ENCODE data around the gene NFKBIB. TPM values are rescaled to one million over a fixed set of nuclear protein-coding genes. Genes with fewer than 3 reads are reported as not detected.

The NFKBIB gene
- total RNA-seq, 2 experiments from 2014 or later, result 99.9 to 103 TPM

- CTCF ChIA-PET, result interaction anchor here (1.8 kb wide), 1 partner anchor 36 kb away, joined by 5 read pairs; the partner anchor contains the start of genes MRPS12 and SARS2
- POLR2A ChIA-PET, result no interaction called here
These were observed 6.4 kb upstream of the NFKBIB start for GRCh38 chr19:38893341-38893771.

GRCh38 chr19:38894968-38895367 lies 4.8 kb upstream of the NFKBIB start:
- POLR2A ChIA-PET, result interaction anchor here (0.7 kb wide), 1 partner anchor 18 kb away, joined by 3 read pairs; no protein-coding TSS in a partner anchor
- CTCF ChIA-PET, result no interaction called here

- CTCF ChIA-PET, result interaction anchor here (1.2 kb wide), 1 partner anchor 11 kb away, joined by 4 read pairs; no protein-coding TSS in a partner anchor
These were observed 852 bp upstream of the NFKBIB start for GRCh38 chr19:38898788-38899446.

GRCh38 chr19:38900202-38900629 lies 447 bp downstream of the NFKBIB start:
- CTCF ChIA-PET, result interaction anchor here (0.7 to 1.6 kb wide), 7 partner anchors 13 to 30 kb away, joined by 3 to 7 read pairs (median 3); partner anchors contain the start of genes MRPS12 and SARS2

More at GRCh38 chr19:38898788-38899446, 852 bp upstream of the NFKBIB start:
- POLR2A ChIA-PET, result interaction anchor here (0.6 kb wide), 1 partner anchor 229 kb away, joined by 3 read pairs; no protein-coding TSS in a partner anchor

GRCh38 chr19:38900743-38901190 lies 998 bp downstream of the NFKBIB start:
- ChIA-PET POLR2A (interaction anchor here (0.6 to 0.8 kb wide), 2 partner anchors 14 to 23 kb away, joined by 3 to 4 read pairs; partner anchors contain the start of gene RINL), CTCF (interaction anchor here (0.7 to 1.6 kb wide), 7 partner anchors 13 to 29 kb away, joined by 3 to 7 read pairs (median 3); partner anchors contain the start of genes MRPS12 and SARS2)

More at GRCh38 chr19:38900202-38900629, 447 bp downstream of the NFKBIB start:
- POLR2A ChIA-PET, result interaction anchor here (0.6 to 0.8 kb wide), 2 partner anchors 14 to 23 kb away, joined by 3 to 4 read pairs; partner anchors contain the start of gene RINL

GRCh38 chr19:38901683-38902082 lies 1.9 kb downstream of the NFKBIB start:
- POLR2A ChIA-PET, result no interaction called here
- CTCF ChIA-PET, result interaction anchor here (1.4 to 1.5 kb wide), 3 partner anchors 12 to 26 kb away, joined by 3 to 4 read pairs (median 3); no protein-coding TSS in a partner anchor

GRCh38 chr19:38904581-38905539 lies 5.1 kb downstream of the NFKBIB start:
- POLR2A ChIA-PET, result interaction anchor here (0.6 kb wide), 1 partner anchor 9 kb away, joined by 5 read pairs; no protein-coding TSS in a partner anchor

GRCh38 chr19:38905620-38906019 lies 5.9 kb downstream of the NFKBIB start:
- CTCF ChIA-PET, result no interaction called here
- POLR2A ChIA-PET, result interaction anchor here (0.6 kb wide), 1 partner anchor 8 kb away, joined by 5 read pairs; no protein-coding TSS in a partner anchor

More at GRCh38 chr19:38904581-38905539, 5.1 kb downstream of the NFKBIB start:
- CTCF ChIA-PET, result no interaction called here

- CTCF ChIA-PET, result interaction anchor here (4.0 kb wide), 1 partner anchor 23 kb away, joined by 13 read pairs; the partner anchor contains the start of genes MRPS12 and SARS2
- POLR2A ChIA-PET, result no interaction called here
These were observed 7.5 kb downstream of the NFKBIB start for GRCh38 chr19:38907227-38907626.

GRCh38 chr19:38907670-38908069 lies 7.9 kb downstream of the NFKBIB start:
- CTCF ChIA-PET, result interaction anchor here (4.0 kb wide), 1 partner anchor 22 kb away, joined by 13 read pairs; the partner anchor contains the start of genes MRPS12 and SARS2
- POLR2A ChIA-PET, result no interaction called here

- CTCF ChIA-PET, result interaction anchor here (4.0 kb wide), 1 partner anchor 21 kb away, joined by 13 read pairs; the partner anchor contains the start of genes MRPS12 and SARS2
- POLR2A ChIA-PET, result no interaction called here
These were observed 9.1 kb downstream of the NFKBIB start for GRCh38 chr19:38908911-38909310.

- POLR2A ChIA-PET, result no interaction called here
- CTCF ChIA-PET, result interaction anchor here (4.0 kb wide), 1 partner anchor 19 kb away, joined by 13 read pairs; the partner anchor contains the start of genes MRPS12 and SARS2
These were observed 10.7 kb downstream of the NFKBIB start for GRCh38 chr19:38910488-38910887.

GRCh38 chr19:38911388-38912001 lies 11.7 kb downstream of the NFKBIB start:
- POLR2A ChIA-PET, result no interaction called here
- CTCF ChIA-PET, result interaction anchor here (1.2 kb wide), 1 partner anchor 24 kb away, joined by 5 read pairs; no protein-coding TSS in a partner anchor

- POLR2A ChIA-PET, result interaction anchor here (0.6 kb wide), 1 partner anchor 209 kb away, joined by 7 read pairs; no protein-coding TSS in a partner anchor
- CTCF ChIA-PET, result interaction anchor here (0.9 to 1.2 kb wide), 3 partner anchors 12 to 42 kb away, joined by 3 to 5 read pairs (median 3); no protein-coding TSS in a partner anchor
These were observed 13.1 kb downstream of the NFKBIB start for GRCh38 chr19:38912600-38913514.

- POLR2A ChIA-PET, result interaction anchor here (0.5 to 0.7 kb wide), 3 partner anchors 8 to 26 kb away, joined by 3 to 10 read pairs (median 5); no protein-coding TSS in a partner anchor
- CTCF ChIA-PET, result interaction anchor here (0.7 to 1.0 kb wide), 2 partner anchors 13 to 152 kb away, joined by 3 to 6 read pairs; no protein-coding TSS in a partner anchor
These were observed 14.2 kb downstream of the NFKBIB start for GRCh38 chr19:38913958-38914357.

GRCh38 chr19:38915329-38916321 lies 15.9 kb downstream of the NFKBIB start:
- CTCF ChIA-PET, result no interaction called here
- POLR2A ChIA-PET, result no interaction called here
